Liver (tissue), 9 donors: Measurements from ENCODE around the gene SKI. TPM values are rescaled to one million over a fixed set of nuclear protein-coding genes. Genes with fewer than 3 reads are reported as not detected.

Experiments used
- DNase-seq: peaks from one replicate; pipeline ENCODE4 v3.0.0-alpha.2; 2017; ENCODE audit warnings: low spot score
- H3K27ac ChIP-seq, 2 donors: one replicate each; pipeline ENCODE4 v1.7.0; 2013; ENCODE audit warnings: inconsistent platforms in 2 of 2, low read length in 2 of 2, control low read depth in 1 of 2, low read depth in 1 of 2, mild to moderate bottlenecking in 1 of 2
- H3K27me3 ChIP-seq, 4 donors: one replicate each; pipeline versions ENCODE4 v1.6.1 to v1.7.0; 2013; ENCODE audit warnings: low read length in 3 of 4, inconsistent platforms in 1 of 4, mild to moderate bottlenecking in 1 of 4, moderate library complexity in 1 of 4; ENCODE audit not compliant: control insufficient read depth in 4 of 4, insufficient read depth in 4 of 4
- H3K36me3 ChIP-seq, 4 donors: one replicate each; pipeline versions ENCODE4 v1.6.1 to v1.7.0; 2013; ENCODE audit warnings: low read length in 3 of 4, mild to moderate bottlenecking in 3 of 4, low read depth in 1 of 4, moderate library complexity in 1 of 4; ENCODE audit not compliant: control insufficient read depth in 4 of 4, insufficient read depth in 3 of 4
- H3K4me1 ChIP-seq, 4 donors: one replicate each; pipeline versions ENCODE4 v1.6.1 to v1.7.0; 2013; ENCODE audit warnings: low read length in 3 of 4, mild to moderate bottlenecking in 3 of 4, moderate library complexity in 1 of 4; ENCODE audit not compliant: control insufficient read depth in 4 of 4, insufficient read depth in 4 of 4
- H3K4me3 ChIP-seq, 3 donors: one replicate each; pipeline versions ENCODE4 v1.6.1 to v1.7.0; 2013; ENCODE audit warnings: low read length in 3 of 3, control low read depth in 1 of 3, low read depth in 1 of 3, mild to moderate bottlenecking in 1 of 3
- H3K9ac ChIP-seq, 2 donors: one replicate each; pipeline ENCODE4 v1.7.0; 2013; ENCODE audit warnings: low read length in 2 of 2, mild to moderate bottlenecking in 2 of 2, moderate library complexity in 2 of 2, control low read depth in 1 of 2, low read depth in 1 of 2
- H3K9me3 ChIP-seq, 4 donors: one replicate each; pipeline versions ENCODE4 v1.6.1 to v1.7.0; 2013; ENCODE audit warnings: low read length in 3 of 4; ENCODE audit not compliant: control insufficient read depth in 4 of 4
- ATF3 ChIP-seq: IDR thresholded peaks from 2 replicates; pipeline ENCODE4 v1.6.1; 2016; ENCODE audit warnings: antibody characterized with exemption
- CTCF ChIP-seq: fragments of 150-350 bp; IDR thresholded peaks from 2 replicates; pipeline ENCODE4 v1.5.1; 2017; ENCODE audit warnings: improper control_type of control experiment, low read depth, low read length; ENCODE audit not compliant: missing input control
- EGR1 ChIP-seq, 2 donors: IDR thresholded peaks; 2 replicates each; pipeline ENCODE4 v1.6.1; 2016 to 2018; ENCODE audit warnings: antibody characterized with exemption in 2 of 2, low read depth in 2 of 2
- FOXA2 ChIP-seq: IDR thresholded peaks from 2 replicates; pipeline ENCODE4 v1.6.1; 2016; ENCODE audit warnings: antibody characterized with exemption
- GABPA ChIP-seq, 2 donors: IDR thresholded peaks in 1 of 2; conservative IDR thresholded peaks in 1 of 2; 2 replicates each; pipeline ENCODE4 v1.6.1; 2016; ENCODE audit warnings: antibody characterized with exemption in 2 of 2, mild to moderate bottlenecking in 1 of 2, moderate library complexity in 1 of 2
- HNF4A ChIP-seq, 2 donors: conservative IDR thresholded peaks; 2 replicates each; pipeline ENCODE4 v1.6.1; 2016; ENCODE audit warnings: antibody characterized with exemption in 2 of 2, mild to moderate bottlenecking in 2 of 2
- HNF4G ChIP-seq: IDR thresholded peaks from 2 replicates; pipeline ENCODE4 v1.6.1; 2016; ENCODE audit warnings: antibody characterized with exemption
- JUND ChIP-seq, 2 donors: IDR thresholded peaks; 2 replicates each; pipeline ENCODE4 v1.6.1; 2016; ENCODE audit warnings: antibody characterized with exemption in 2 of 2
- MAX ChIP-seq: IDR thresholded peaks from 2 replicates; pipeline ENCODE4 v1.6.1; 2016; ENCODE audit warnings: antibody characterized with exemption
- NR2F2 ChIP-seq: IDR thresholded peaks from 2 replicates; pipeline ENCODE4 v1.6.1; 2016; ENCODE audit warnings: antibody characterized with exemption
- RAD21 ChIP-seq, 2 donors: IDR thresholded peaks; 2 replicates each; pipeline ENCODE4 v1.6.1; 2016; ENCODE audit warnings: antibody characterized with exemption in 2 of 2, mild to moderate bottlenecking in 2 of 2
- REST ChIP-seq: IDR thresholded peaks from 2 replicates; pipeline ENCODE4 v1.6.1; 2016; ENCODE audit warnings: antibody characterized with exemption, mild to moderate bottlenecking
- SP1 ChIP-seq: IDR thresholded peaks from 2 replicates; pipeline ENCODE4 v1.6.1; 2018; ENCODE audit warnings: antibody characterized with exemption, mild to moderate bottlenecking
- TAF1 ChIP-seq: conservative IDR thresholded peaks from 2 replicates; pipeline ENCODE4 v1.6.1; 2016; ENCODE audit warnings: antibody characterized with exemption, mild to moderate bottlenecking
- YY1 ChIP-seq: IDR thresholded peaks from 2 replicates; pipeline ENCODE4 v1.6.1; 2016; ENCODE audit warnings: antibody characterized with exemption, mild to moderate bottlenecking
- ZBTB33 ChIP-seq: IDR thresholded peaks from 2 replicates; pipeline ENCODE4 v1.6.1; 2016; ENCODE audit warnings: antibody characterized with exemption
- whole genome bisulfite sequencing: extraction: QIAGEN DNeasy Blood & Tissue Kit; methylation state at CpG from one replicate; pipeline ENCODE4 v1.1.7; 2013; 5-methylcytosine and 5-hydroxymethylcytosine counted together
- polyA plus RNA-seq, 2 donors: library from polyadenylated mRNA; stranded (reverse) in 1 of 2; unstranded in 1 of 2; fragments of 200-250 nt in 1 of 2; fragments of >200 nt in 1 of 2; fragmentation: Nextera tagmentation in 1 of 2; extraction: Ambion mirVana in 1 of 2; gene quantifications; one replicate each; pipeline versions ENCODE4 v1.2.1 to v1.2.3, GENCODE V29; 2013 to 2015
- total RNA-seq, 2 donors: library from RNA; depleted of rRNA; stranded (reverse); fragments of >200 nt; gene quantifications; one replicate each; pipeline ENCODE4 v1.2.3, GENCODE V29; 2014
- donor health status: healthy.
- donor health status: healthy.
- donor health status: healthy.
- donor health status: healthy.
- donor health status: healthy.

The SKI gene
- total and polyA plus RNA-seq, 4 donors, result 3.2 to 21.3 (median 19.5) TPM

GRCh38 chr1:2340918-2341254 is 112.8 kb downstream of the SKI start:
- no peak for TF ChIP-seq RAD21 (IDR thresholded peaks at IDR 0.05)
- TF ChIP-seq ATF3, result no peak
- no peak for TF ChIP-seq CTCF
- TF ChIP-seq REST, result no peak
- TF ChIP-seq SP1, result no peak
- TF ChIP-seq HNF4A (conservative IDR thresholded peaks at IDR 0.05), result no peak
- TF ChIP-seq ZBTB33, result no peak
- TF ChIP-seq HNF4G, result no peak
- TF ChIP-seq JUND (IDR thresholded peaks at IDR 0.05), result no peak
- no peak for TF ChIP-seq GABPA (IDR thresholded peaks at IDR 0.05 in 1 of 2, conservative IDR thresholded peaks at IDR 0.05 in 1 of 2)
- no peak for TF ChIP-seq NR2F2
- TF ChIP-seq FOXA2, result no peak
- no peak for TF ChIP-seq YY1
- no peak for TF ChIP-seq MAX
- Histone ChIP-seq H3K4me1 (no peaks in the 10 kb centered on the region), H3K4me3 (no peak overlapping the region), H3K27me3 (no peaks in the 10 kb centered on the region), H3K9me3 (no peaks in the 10 kb centered on the region), H3K36me3 (no peaks in the 10 kb centered on the region), H3K27ac (no peak overlapping the region), H3K9ac (no peak overlapping the region)
- no peak for DNase-seq
- 96% methylated on average over 14 of the region's 14 CpGs for WGBS

GRCh38 chr1:2341706-2342383 is 113.7 kb downstream of the SKI start:
- Histone ChIP-seq H3K36me3 (no peaks in the 10 kb centered on the region), H3K4me3 (no peak overlapping the region), H3K27ac (no peak overlapping the region), H3K27me3 (no peaks in the 10 kb centered on the region), H3K9me3 (no peaks in the 10 kb centered on the region), H3K4me1 (no peaks in the 10 kb centered on the region), H3K9ac (no peak overlapping the region)
- DNase-seq, result no peak
- TF ChIP-seq ATF3 (no peak), HNF4A (conservative IDR thresholded peaks at IDR 0.05) (no peak), JUND (IDR thresholded peaks at IDR 0.05) (no peak), EGR1 (IDR thresholded peaks at IDR 0.05; ENCODE audit: low read depth in 2 of 2) (no peak), YY1 (no peak), TAF1 (no peak)
- 90% methylated on average over 29 of the region's 29 CpGs for WGBS
